GM08714 (cell line): ENCODE data around the gene STAT6.

Experiments used
- H3K4me3 ChIP-seq: fragments of 200-500 bp; sonication (Bioruptor generic); 2 replicates; pipeline ENCODE4 v1.5.1; 2014; ENCODE audit warnings: mild to moderate bottlenecking, low read length, inconsistent platforms
- ZNF274 ChIP-seq: IDR thresholded peaks from 2 replicates; pipeline ENCODE4 v1.6.1; 2012; ENCODE audit warnings: mild to moderate bottlenecking, low read depth, low read length

Gene STAT6

GRCh38 chr12:57151741-57152630, 40.8 kb upstream of the STAT6 start:
- TF ChIP-seq ZNF274 = no peak
- H3K4me3 ChIP-seq = no peak overlapping the region

- no peak overlapping the region for H3K4me3 ChIP-seq
- no peak for TF ChIP-seq ZNF274
Observed at GRCh38 chr12:57150400-57151000, 39.3 kb upstream of the STAT6 start.

- H3K4me3 ChIP-seq = no peak overlapping the region
- no peak for TF ChIP-seq ZNF274
Observed at GRCh38 chr12:57149245-57149900, 38.2 kb upstream of the STAT6 start.

GRCh38 chr12:57148469-57149244, 37.5 kb upstream of the STAT6 start:
- TF ChIP-seq ZNF274 = no peak
- no peak overlapping the region for H3K4me3 ChIP-seq

- H3K4me3 ChIP-seq = no peak within 1 kb of the TSS
- no peak for TF ChIP-seq ZNF274
Observed at GRCh38 chr12:57146961-57147944, 36.1 kb upstream of the STAT6 start, which contains the start of gene LRP1-AS. Gene LRP1-AS (minus strand): TSS chr12:57147619.

- TF ChIP-seq ZNF274 = no peak
- no peak overlapping the region for H3K4me3 ChIP-seq
Observed at GRCh38 chr12:57146092-57146491, 34.9 kb upstream of the STAT6 start.

- no peak for TF ChIP-seq ZNF274
- H3K4me3 ChIP-seq = no peak overlapping the region
Observed at GRCh38 chr12:57145460-57146059, 34.4 kb upstream of the STAT6 start.

GRCh38 chr12:57143454-57143853, 32.3 kb upstream of the STAT6 start:
- no peak overlapping the region for H3K4me3 ChIP-seq
- no peak for TF ChIP-seq ZNF274

GRCh38 chr12:57142727-57143126, 31.6 kb upstream of the STAT6 start:
- H3K4me3 ChIP-seq = no peak overlapping the region
- no peak for TF ChIP-seq ZNF274

GRCh38 chr12:57142121-57142520, 31.0 kb upstream of the STAT6 start:
- H3K4me3 ChIP-seq = no peak overlapping the region
- TF ChIP-seq ZNF274 = no peak

- no peak overlapping the region for H3K4me3 ChIP-seq
- no peak for TF ChIP-seq ZNF274
Observed at GRCh38 chr12:57141249-57141648, 30.1 kb upstream of the STAT6 start.

GRCh38 chr12:57139796-57140649, 28.9 kb upstream of the STAT6 start:
- H3K4me3 ChIP-seq = no peak overlapping the region
- TF ChIP-seq ZNF274 = no peak
